GM12878 (cell line): ENCODE measurements around the gene GPR4.

Experiments used
- IRF5 ChIP-seq: fragments of 450-650 bp; IDR thresholded peaks from 2 replicates; pipeline ENCODE4 v1.6.1; 2017; ENCODE audit warnings: borderline replicate concordance
- REST ChIP-seq: IDR thresholded peaks from 2 replicates; pipeline ENCODE4 v1.6.1; 2012; ENCODE audit warnings: mild to moderate bottlenecking, low read depth, low read length

GRCh38 chr19:45554481-45554880 lies 47.5 kb downstream of the GPR4 start:
- TF ChIP-seq REST (no peak), IRF5 (no peak)
